Hematopoietic multipotent progenitor cell treated with erythropoietin and hydrocortisone succinate and interleukin-3 and kit ligand, for 15 days (in vitro differentiated cells): Measurements from ENCODE around the gene DCAF11.
A peak's percentile ranks its signal among the peaks of the same experiment; 100 is the strongest.

Experiments used
- DNase-seq: peaks from one replicate; pipeline ENCODE4 v3.0.0-alpha.2; 2015; ENCODE audit warnings: low spot score

DCAF11 gene

DNA sequence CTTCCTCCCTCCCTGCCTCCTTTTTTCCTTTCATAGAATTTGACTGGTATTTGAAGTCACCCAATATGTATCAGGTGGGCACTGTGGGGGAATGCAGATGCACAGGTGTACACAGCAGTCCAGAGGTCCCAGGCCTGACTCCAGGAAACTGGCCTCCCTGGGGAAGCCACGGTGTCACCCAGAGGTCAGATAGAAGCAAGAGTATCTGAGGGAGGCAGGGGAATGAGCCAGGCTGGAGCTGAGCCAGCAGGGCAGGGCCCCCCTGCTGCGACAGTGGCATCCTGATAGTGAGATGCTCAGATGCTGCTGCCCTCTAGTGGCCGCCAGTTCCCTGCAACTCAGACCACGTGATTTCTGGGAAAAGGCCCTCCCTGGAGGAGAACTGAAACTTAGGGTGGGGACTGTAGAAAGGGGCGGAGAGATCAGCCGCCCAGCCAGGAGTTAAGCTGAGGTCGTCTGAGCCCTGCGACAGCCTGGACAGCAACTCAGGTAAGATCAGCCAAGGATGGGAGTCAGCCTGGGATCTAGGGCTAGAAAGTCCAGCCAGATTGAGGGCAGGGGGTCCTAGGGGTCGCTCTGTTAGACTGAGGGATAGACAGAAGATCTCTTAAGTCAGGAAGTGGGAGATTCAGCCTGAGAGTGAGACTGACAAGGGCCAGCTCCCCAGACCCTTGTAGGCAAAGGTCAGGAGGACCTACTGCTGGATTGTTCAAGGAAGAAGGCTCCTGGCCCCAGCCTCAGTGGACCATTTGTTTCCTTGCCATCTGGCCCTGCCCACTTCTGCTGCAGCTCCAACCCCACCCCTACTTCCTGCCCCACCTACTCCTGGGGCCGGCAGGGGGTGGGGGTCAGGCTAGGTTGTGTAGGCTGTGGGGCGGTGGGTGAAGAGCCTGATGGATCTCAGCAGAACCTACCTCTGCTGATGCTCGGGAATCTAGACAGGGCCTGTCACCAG lies 46.5 kb downstream of the DCAF11 start, which contains the start of gene IRF9:
Gene IRF9, plus strand, starts transcription at position 416 of the 955 bp plus-strand sequence. CDS start 880 bp downstream, outside the sequence.
- peak; percentile 99 for DNase-seq

DNA sequence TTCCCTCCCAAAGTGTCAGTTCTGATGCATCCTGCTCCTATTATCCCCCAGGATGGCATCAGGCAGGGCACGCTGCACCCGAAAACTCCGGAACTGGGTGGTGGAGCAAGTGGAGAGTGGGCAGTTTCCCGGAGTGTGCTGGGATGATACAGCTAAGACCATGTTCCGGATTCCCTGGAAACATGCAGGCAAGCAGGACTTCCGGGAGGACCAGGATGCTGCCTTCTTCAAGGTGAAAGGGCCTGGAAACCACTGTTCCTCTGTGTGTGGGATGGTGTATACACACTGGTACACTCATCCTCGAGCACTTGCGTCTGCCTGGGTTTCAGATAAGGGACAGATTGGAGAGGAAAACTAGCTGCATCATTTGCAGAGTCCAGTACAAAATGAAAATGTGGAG lies 47.5 kb downstream of the DCAF11 start:
- DNase-seq, result peak; percentile 45

DNA sequence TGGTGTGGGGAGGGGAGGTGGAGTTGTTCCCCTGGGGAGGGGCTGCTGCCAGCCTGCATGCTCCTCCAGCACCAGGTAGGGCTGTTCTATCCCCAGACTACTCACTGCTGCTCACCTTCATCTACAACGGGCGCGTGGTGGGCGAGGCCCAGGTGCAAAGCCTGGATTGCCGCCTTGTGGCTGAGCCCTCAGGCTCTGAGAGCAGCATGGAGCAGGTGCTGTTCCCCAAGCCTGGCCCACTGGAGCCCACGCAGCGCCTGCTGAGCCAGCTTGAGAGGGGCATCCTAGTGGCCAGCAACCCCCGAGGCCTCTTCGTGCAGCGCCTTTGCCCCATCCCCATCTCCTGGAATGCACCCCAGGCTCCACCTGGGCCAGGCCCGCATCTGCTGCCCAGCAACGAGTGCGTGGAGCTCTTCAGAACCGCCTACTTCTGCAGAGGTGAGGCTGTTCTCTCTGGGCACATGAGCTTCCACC lies 50.0 kb downstream of the DCAF11 start:
- no peak for DNase-seq

DNA sequence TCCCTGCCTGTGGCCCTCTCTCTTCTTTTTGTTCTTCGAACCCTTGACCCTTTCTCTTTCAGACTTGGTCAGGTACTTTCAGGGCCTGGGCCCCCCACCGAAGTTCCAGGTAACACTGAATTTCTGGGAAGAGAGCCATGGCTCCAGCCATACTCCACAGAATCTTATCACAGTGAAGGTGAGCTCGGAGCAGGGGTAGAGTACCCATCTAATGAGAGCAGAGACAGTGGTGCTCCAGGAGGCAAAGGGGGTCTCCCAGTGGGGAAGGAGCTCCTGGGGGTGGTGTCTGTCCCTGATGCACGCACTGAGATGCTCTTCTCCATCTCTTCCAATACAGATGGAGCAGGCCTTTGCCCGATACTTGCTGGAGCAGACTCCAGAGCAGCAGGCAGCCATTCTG lies 51.2 kb downstream of the DCAF11 start:
- DNase-seq, result no peak

DNA sequence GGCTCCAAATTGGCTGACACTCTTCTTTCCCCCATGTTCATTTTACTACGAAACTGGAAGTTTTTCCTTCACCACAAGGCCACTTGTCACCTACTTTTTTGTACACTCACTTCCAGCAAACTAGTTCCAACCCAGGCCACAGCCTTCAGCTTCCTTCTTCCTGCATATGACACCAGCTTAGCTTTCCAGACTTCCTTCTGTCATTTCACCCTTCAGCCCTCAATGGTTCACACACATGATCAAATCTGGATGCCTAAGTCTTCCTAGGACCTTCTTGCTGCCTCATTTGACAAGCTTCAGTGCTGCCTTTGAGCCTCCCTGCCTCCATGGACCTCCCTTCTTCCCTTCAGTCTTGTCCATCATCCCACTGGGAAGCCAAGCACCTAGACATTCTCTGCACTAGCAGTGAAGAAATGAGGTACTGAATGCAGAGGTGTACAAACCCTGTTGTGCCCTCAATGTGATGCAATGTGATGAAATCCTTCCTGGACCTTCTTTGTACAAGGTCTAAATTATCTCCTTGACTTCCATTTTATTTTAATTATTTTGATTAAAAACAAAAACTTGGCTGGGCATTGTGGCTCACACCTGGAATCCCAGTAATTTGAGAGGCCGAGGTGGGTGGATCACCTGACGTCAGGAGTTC lies 53.0 kb downstream of the DCAF11 start:
- peak; percentile 30 for DNase-seq

DNA sequence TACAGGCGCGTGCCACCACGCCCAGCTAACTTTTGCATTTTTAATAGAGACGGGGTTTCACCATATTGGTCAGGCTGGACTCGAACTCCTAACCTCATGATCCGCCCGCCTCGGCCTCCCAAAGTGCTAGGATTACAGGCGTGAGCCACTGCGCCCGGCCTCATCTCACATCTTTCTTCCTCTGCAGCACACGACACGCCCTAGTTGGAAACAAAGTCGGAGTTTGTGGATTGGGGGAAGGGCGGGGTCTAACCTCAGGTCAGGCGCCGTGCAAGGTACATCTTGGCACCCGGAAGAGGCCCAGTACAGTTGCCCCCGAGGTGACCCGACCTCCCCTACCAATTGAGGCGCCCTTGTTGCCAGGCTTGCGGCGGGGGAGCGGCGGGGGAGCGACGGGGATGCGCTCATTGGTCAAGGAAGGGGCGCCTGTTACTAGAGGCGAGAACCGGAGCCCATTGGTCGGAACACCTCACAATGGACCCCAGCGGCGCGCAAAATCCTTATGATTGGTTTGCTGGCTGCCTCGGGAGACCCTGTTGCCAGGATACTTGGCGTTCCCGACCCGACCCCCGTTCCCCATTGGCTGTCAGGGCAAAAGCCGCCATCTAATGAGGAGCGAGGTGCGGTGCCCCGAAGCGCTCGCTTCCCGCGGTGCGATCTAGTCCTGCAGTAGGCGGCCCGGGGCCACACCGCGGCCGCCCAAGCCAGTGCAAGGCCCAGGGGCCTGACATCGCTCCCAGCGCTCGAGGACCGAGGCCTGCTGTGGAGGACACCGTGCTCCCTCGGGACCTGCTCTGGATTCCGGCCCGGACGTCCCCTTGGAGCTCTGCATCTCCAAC lies 57.1 kb downstream of the DCAF11 start, which contains the start of gene REC8:
Gene REC8, plus strand, starts transcription at position 659 of the 839 bp plus-strand sequence. CDS start 473 bp downstream, outside the sequence.
- DNase-seq, result peak; percentile 36

DNA sequence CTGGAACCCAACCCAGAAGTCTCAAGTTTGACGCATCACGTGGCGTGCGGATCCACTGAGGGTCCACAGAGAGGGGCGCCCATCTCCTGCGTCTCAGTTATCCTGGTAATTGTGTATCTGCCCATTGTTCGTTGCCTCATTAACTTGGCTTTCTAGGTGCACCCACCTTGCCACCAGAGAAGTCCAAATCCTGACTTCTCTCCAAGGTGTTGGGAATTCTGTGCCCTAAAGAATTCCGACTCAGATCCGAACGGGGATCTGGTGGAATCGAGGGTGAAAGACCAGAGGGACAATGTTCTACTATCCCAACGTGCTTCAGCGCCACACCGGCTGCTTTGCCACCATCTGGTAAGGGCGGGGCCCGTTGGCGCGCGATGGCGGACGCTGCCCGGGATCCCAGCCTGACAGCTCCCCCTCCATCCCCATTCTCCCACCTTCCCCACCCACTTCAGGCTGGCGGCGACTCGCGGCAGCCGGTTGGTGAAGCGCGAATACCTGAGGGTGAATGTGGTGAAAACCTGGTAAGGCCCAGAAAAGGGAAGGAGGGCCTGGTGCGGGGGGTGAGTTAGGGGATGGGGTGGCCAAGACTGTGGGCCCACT lies 57.8 kb downstream of the DCAF11 start:
- DNase-seq, result no peak

DNA sequence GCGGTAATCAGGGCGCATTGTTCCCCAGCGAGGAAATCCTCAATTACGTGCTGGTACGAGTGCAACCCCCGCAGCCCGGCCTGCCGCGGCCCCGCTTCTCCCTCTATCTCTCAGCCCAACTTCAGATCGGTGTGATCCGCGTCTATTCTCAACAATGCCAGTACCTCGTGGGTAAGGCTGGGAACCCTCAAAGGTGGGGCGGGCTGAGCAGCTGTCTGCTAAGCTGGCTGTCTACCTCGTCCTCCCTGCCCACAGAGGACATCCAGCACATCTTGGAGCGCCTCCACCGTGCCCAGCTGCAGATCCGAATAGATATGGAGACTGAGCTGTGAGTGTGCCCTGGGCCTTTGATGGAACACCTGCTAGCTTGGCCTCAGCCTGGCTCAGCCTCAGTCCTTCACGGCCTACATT lies 58.3 kb downstream of the DCAF11 start:
- no peak for DNase-seq
